OCI-LY1 (cell line): Measurements from ENCODE around the gene PALD1.

Experiments
- CTCF ChIP-seq: fragments of 200-600 bp; sonication (generic), shearing (Covaris generic); IDR thresholded peaks from 2 replicates; pipeline ENCODE4 v1.5.1; 2017; ENCODE audit warnings: mild to moderate bottlenecking, antibody characterized with exemption, low read length, moderate library complexity, mixed read lengths
- EZH2 ChIP-seq: fragments of 200-600 bp; sonication (generic), shearing (Covaris generic); IDR thresholded peaks from 2 replicates; pipeline ENCODE4 v1.8.0; 2017; ENCODE audit warnings: borderline replicate concordance, mixed run types, mild to moderate bottlenecking, antibody characterized with exemption, low read length, moderate library complexity, mixed read lengths

GRCh38 chr10:70562036-70562755 lies 83.6 kb downstream of the PALD1 start:
- no peak for TF ChIP-seq CTCF
- TF ChIP-seq EZH2 = no peak
